B cell (primary cell): Measurements from ENCODE around the gene LZIC. TPM values are rescaled to one million over a fixed set of nuclear protein-coding genes. Genes with fewer than 3 reads are reported as not detected.

ENCODE experiments used
- ATAC-seq: fragments of 200-7000 bp; cut with Tn5 transposase; one replicate; pipeline ENCODE4 v1.10.0; 2021; ENCODE audit warnings: low read depth, mild to moderate bottlenecking, moderate number of reproducible peaks, moderate library complexity
- CTCF ChIA-PET: fragments of 350-600 bp; sonication (Branson Sonifier 250); formaldehyde crosslinking; loops from one replicate; lab custom pipeline; 2021; ENCODE audit warnings: antibody characterized with exemption, inconsistent platforms; lab: Charles Lee
- POLR2A ChIA-PET: fragments of 350-600 bp; sonication (Branson Sonifier 250); formaldehyde crosslinking; loops from one replicate; lab custom pipeline; 2021; ENCODE audit warnings: antibody characterized with exemption; lab: Charles Lee
- DNase-seq: peaks from one replicate; pipeline ENCODE4 v3.0.0; 2013
- H2AFZ ChIP-seq: 2 replicates; pipeline ENCODE4 v1.6.1; 2012; ENCODE audit warnings: mild to moderate bottlenecking, low read depth, low read length; ENCODE audit not compliant: insufficient read depth, poor library complexity, severe bottlenecking
- H3K27ac ChIP-seq, 2 donors: 1 replicate in 1 of 2; 2 replicates in 1 of 2; pipeline ENCODE4 v1.5.1; 2012 to 2013; ENCODE audit warnings: low read length in 2 of 2, mild to moderate bottlenecking in 2 of 2, moderate library complexity in 1 of 2
- H3K27me3 ChIP-seq, 4 experiments: fragments of 200-600 bp in 1 of 4; sonication (generic) in 1 of 4; replicated peaks in 1 of 4; 1 replicate in 2 of 4; 2 replicates in 2 of 4; pipeline versions ENCODE4 v1.6.1 to v1.7.0; 2013 to 2016; ENCODE audit warnings: low read length in 3 of 4, mild to moderate bottlenecking in 2 of 4, mixed read lengths in 1 of 4, moderate library complexity in 1 of 4; ENCODE audit not compliant: insufficient read depth in 4 of 4, control insufficient read depth in 3 of 4; ENCODE audit errors: control extremely low read depth in 1 of 4
- H3K36me3 ChIP-seq, 2 experiments: replicated peaks in 1 of 2; 1 replicate in 1 of 2; 2 replicates in 1 of 2; pipeline versions ENCODE4 v1.6.1 to v1.7.1; 2013; ENCODE audit warnings: low read length in 1 of 2; ENCODE audit not compliant: insufficient read depth in 2 of 2, control insufficient read depth in 1 of 2; ENCODE audit errors: control extremely low read depth in 1 of 2, extremely low read depth in 1 of 2
- H3K4me1 ChIP-seq, 2 donors: fragments of 200-600 bp in 1 of 2; sonication (generic) in 1 of 2; 1 replicate in 1 of 2; 2 replicates in 1 of 2; pipeline versions ENCODE4 v1.5.1 to v1.6.1; 2013 to 2017; ENCODE audit warnings: low read length in 2 of 2; ENCODE audit not compliant: control insufficient read depth in 2 of 2, insufficient read depth in 2 of 2
- H3K4me2 ChIP-seq: replicated peaks from 2 replicates; pipeline ENCODE3; 2012; ENCODE audit warnings: mild to moderate bottlenecking, low read depth, low read length; ENCODE audit not compliant: poor library complexity, severe bottlenecking
- H3K4me3 ChIP-seq, 5 experiments: fragments of 200-600 bp in 1 of 5; sonication (generic) in 1 of 5; 1 replicate in 3 of 5; 2 replicates in 2 of 5; pipeline versions ENCODE4 v1.5.1 to v1.7.0; 2011 to 2016; ENCODE audit warnings: low read length in 4 of 5, mild to moderate bottlenecking in 4 of 5, low read depth in 2 of 5, control low read depth in 1 of 5, moderate library complexity in 1 of 5; ENCODE audit not compliant: insufficient read depth in 1 of 5; ENCODE audit errors: control extremely low read depth in 1 of 5, extremely low read depth in 1 of 5
- H3K79me2 ChIP-seq: fragments of 200-600 bp; sonication (generic); one replicate; pipeline ENCODE4 v1.6.0; 2016; ENCODE audit warnings: low read length; ENCODE audit not compliant: control insufficient read depth, insufficient read depth
- H3K9ac ChIP-seq: fragments of 200-600 bp; sonication (generic); 2 replicates; pipeline ENCODE4 v1.6.1; 2017; ENCODE audit warnings: mild to moderate bottlenecking, low read length, moderate library complexity
- H3K9me3 ChIP-seq, 3 donors: one replicate each; pipeline versions ENCODE4 v1.6.1 to v1.7.1; 2013; ENCODE audit warnings: low read length in 2 of 3; ENCODE audit not compliant: control insufficient read depth in 2 of 3, insufficient read depth in 1 of 3; ENCODE audit errors: control extremely low read depth in 1 of 3
- H4K20me1 ChIP-seq: 2 replicates; pipeline ENCODE4 v1.6.0; 2012; ENCODE audit warnings: mild to moderate bottlenecking, low read length; ENCODE audit not compliant: insufficient read depth, control insufficient read depth, poor library complexity, severe bottlenecking
- H3K27ac Mint-ChIP-seq: one replicate; pipeline ENCODE4 v1.8.0; 2021; ENCODE audit warnings: mixed read lengths
- H3K27me3 Mint-ChIP-seq: one replicate; pipeline ENCODE4 v1.8.0; 2021; ENCODE audit warnings: mixed read lengths
- H3K4me1 Mint-ChIP-seq: one replicate; pipeline ENCODE4 v1.8.0; 2021; ENCODE audit warnings: mixed read lengths
- H3K4me3 Mint-ChIP-seq: one replicate; pipeline ENCODE4 v1.8.0; 2021; ENCODE audit warnings: mixed read lengths
- H3K9me3 Mint-ChIP-seq: one replicate; pipeline ENCODE4 v1.8.0; 2022; ENCODE audit warnings: mixed read lengths; ENCODE audit not compliant: insufficient read depth
- EZH2 ChIP-seq: IDR thresholded peaks from 2 replicates; pipeline ENCODE4 v1.6.1; 2012; ENCODE audit warnings: borderline replicate concordance, low read depth, mild to moderate bottlenecking, moderate library complexity, low read length; ENCODE audit not compliant: insufficient read depth, poor library complexity, severe bottlenecking
- WGBS: methylation state at CpG from one replicate; pipeline ENCODE4 v1.1.5; 2013; ENCODE audit warnings: missing lambda C conversion rate; ENCODE audit not compliant: insufficient coverage; 5-methylcytosine and 5-hydroxymethylcytosine counted together
- intact Hi-C: fragments of 100-400 bp; cut with micrococcal nuclease; formaldehyde crosslinking; loops from one replicate; pipeline ENCODE4 v1.10.0; 2022
- polyA plus RNA-seq: library from polyadenylated mRNA; depleted of rRNA; stranded (reverse); fragments of >200 nt; gene quantifications from 2 replicates; pipeline ENCODE4 v1.2.3, GENCODE V29; 2012
- total RNA-seq, 2 donors: library from RNA; stranded (reverse); fragments of 120-200 nt in 1 of 2; gene quantifications; 1 replicate in 1 of 2; 2 replicates in 1 of 2; pipeline versions ENCODE4 v1.2.3 to v1.2.4, GENCODE V29; 2013 to 2022
- TF ChIP-seq, protein P1 (sequence below): fragments of 200-600 bp; IDR thresholded peaks from one replicate; pipeline ENCODE4 v1.8.0; 2022; ENCODE audit warnings: antibody characterized with exemption, mild to moderate bottlenecking

The LZIC gene
- total and polyA plus RNA-seq, 2 donors (not counting 1 experiment from before 2014, with no cell fraction given), result 6.2 to 26.0 TPM

- H3K4me1 Mint-ChIP-seq, result peaks cover 28% of the 10 kb centered on the region
- Histone ChIP-seq H3K9ac (no peak overlapping the region), H3K4me3 (no peak overlapping the region), H4K20me1 (no peaks in the 10 kb centered on the region), H3K4me1 (peaks cover 16 to 20% of the 10 kb centered on the region in 2 donors), H3K4me2 (no peak overlapping the region), H3K27ac (no peak overlapping the region), H3K9me3 (no peaks in the 10 kb centered on the region), H3K79me2 (no peaks in the 10 kb centered on the region), H2AFZ (no peak overlapping the region), H3K36me3 (peaks cover 0 to 2% of the 10 kb centered on the region in 2 experiments), H3K27me3 (no peaks in the 10 kb centered on the region)
- no peaks in the 10 kb centered on the region for H3K27me3 Mint-ChIP-seq
- no peak overlapping the region for H3K4me3 Mint-ChIP-seq
- intact Hi-C loops, result no loop called here
- ATAC-seq, result no peak
- DNase-seq, result no peak
- ChIA-PET CTCF (interaction anchor here (1.2 kb wide), 1 partner anchor 267 kb away, joined by 3 read pairs; no protein-coding TSS in a partner anchor), POLR2A (interaction anchor here (0.7 kb wide), 1 partner anchor 532 kb away, joined by 5 read pairs; no protein-coding TSS in a partner anchor)
- no peaks in the 10 kb centered on the region for H3K9me3 Mint-ChIP-seq
- TF ChIP-seq, protein P1, sequence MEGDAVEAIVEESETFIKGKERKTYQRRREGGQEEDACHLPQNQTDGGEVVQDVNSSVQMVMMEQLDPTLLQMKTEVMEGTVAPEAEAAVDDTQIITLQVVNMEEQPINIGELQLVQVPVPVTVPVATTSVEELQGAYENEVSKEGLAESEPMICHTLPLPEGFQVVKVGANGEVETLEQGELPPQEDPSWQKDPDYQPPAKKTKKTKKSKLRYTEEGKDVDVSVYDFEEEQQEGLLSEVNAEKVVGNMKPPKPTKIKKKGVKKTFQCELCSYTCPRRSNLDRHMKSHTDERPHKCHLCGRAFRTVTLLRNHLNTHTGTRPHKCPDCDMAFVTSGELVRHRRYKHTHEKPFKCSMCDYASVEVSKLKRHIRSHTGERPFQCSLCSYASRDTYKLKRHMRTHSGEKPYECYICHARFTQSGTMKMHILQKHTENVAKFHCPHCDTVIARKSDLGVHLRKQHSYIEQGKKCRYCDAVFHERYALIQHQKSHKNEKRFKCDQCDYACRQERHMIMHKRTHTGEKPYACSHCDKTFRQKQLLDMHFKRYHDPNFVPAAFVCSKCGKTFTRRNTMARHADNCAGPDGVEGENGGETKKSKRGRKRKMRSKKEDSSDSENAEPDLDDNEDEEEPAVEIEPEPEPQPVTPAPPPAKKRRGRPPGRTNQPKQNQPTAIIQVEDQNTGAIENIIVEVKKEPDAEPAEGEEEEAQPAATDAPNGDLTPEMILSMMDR, result no peak
- TF ChIP-seq EZH2, result no peak
- H3K27ac Mint-ChIP-seq, result no peak overlapping the region
- WGBS, result no CpG with 5 or more reads among the region's 3 CpGs
These were observed 49.1 kb downstream of the LZIC start for GRCh38 chr1:9894115-9894514.

GRCh38 chr1:9892563-9893528 is 50.3 kb downstream of the LZIC start:
- ATAC-seq, result no peak
- no peak overlapping the region for H2AFZ ChIP-seq
- intact Hi-C loops, result no loop called here
- DNase-seq, result no peak
- peaks cover 0 to 2% of the 10 kb centered on the region in 2 experiments for H3K36me3 ChIP-seq
- H3K4me3 ChIP-seq, result no peak overlapping the region
- H3K9ac ChIP-seq, result no peak overlapping the region
- TF ChIP-seq EZH2, result no peak
- TF ChIP-seq, protein P1, result no peak
- peaks cover 18 to 22% of the 10 kb centered on the region in 2 donors for H3K4me1 ChIP-seq
- H3K27me3 ChIP-seq, result no peaks in the 10 kb centered on the region
- no peak overlapping the region for H3K27ac ChIP-seq
- ChIA-PET CTCF (interaction anchor here (0.7 to 1.5 kb wide), 4 partner anchors 18 to 494 kb away, joined by 3 to 5 read pairs (median 4); no protein-coding TSS in a partner anchor), POLR2A (no interaction called here)
- no peaks in the 10 kb centered on the region for H4K20me1 ChIP-seq
- H3K9me3 ChIP-seq, result no peaks in the 10 kb centered on the region
- Mint-ChIP-seq H3K4me1 (peaks cover 30% of the 10 kb centered on the region), H3K27ac (no peak overlapping the region), H3K4me3 (no peak overlapping the region), H3K27me3 (no peaks in the 10 kb centered on the region), H3K9me3 (no peaks in the 10 kb centered on the region)
- H3K79me2 ChIP-seq, result no peaks in the 10 kb centered on the region
- WGBS, result 30% methylated on average over 9 of the region's 14 CpGs
- H3K4me2 ChIP-seq, result no peak overlapping the region
